Mesenteric fat pad (tissue), 1 donor: ENCODE results near the gene NPB. TPM values are rescaled to one million over a fixed set of nuclear protein-coding genes. Genes with fewer than 3 reads are reported as not detected.

Experiments
- DNase-seq: peaks from one replicate; pipeline ENCODE4 v3.0.0-alpha.2; 2020; ENCODE audit warnings: low spot score
- long read RNA-seq: library from polyadenylated mRNA; unstranded; transcript quantifications from one replicate; pipeline ENCODE4 v2.0.0, GENCODE V29; 2020
- total RNA-seq: library from RNA; stranded (reverse); fragmentation: NEBNext Ultra II Directional; extraction: Animal tissue kit (Norgen Biotek cat#: 25700); gene quantifications from one replicate; pipeline ENCODE4 v1.2.1, GENCODE V29; 2021
- donor health status: DM: yes; HTN: yes; CAD: no.

Gene NPB
- total RNA-seq, result not detected
- long read RNA-seq, result 0 reads

DNA sequence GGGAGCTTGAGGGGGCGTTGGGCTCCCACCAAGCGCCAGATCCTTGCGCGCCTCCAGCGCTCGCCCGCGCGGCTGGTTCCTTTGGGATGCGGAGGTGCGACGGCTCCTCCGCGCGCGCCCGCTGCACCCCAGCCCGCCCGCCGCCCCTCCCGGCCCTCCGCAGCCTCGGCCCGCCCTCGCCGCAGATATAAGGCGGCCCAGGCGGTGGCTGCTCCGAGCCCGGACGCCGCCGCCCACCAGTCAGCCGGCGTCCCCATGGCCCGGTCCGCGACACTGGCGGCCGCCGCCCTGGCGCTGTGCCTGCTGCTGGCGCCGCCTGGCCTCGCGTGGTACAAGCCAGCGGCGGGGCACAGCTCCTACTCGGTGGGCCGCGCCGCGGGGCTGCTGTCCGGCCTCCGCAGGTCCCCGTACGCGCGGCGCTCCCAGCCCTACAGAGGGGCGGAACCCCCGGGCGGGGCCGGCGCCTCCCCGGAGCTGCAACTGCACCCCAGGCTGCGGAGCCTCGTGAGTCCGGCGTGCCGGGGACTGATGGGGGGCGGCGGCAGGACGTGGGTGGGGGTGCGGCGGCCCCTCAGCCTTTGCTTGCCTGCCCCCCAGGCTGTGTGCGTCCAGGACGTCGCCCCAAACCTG lies at the start of gene NPB:
Gene NPB (plus strand): TSS at position 216 of the 630 bp plus-strand sequence. CDS start 40 bp downstream, at position 256.
- no peak for DNase-seq

DNA sequence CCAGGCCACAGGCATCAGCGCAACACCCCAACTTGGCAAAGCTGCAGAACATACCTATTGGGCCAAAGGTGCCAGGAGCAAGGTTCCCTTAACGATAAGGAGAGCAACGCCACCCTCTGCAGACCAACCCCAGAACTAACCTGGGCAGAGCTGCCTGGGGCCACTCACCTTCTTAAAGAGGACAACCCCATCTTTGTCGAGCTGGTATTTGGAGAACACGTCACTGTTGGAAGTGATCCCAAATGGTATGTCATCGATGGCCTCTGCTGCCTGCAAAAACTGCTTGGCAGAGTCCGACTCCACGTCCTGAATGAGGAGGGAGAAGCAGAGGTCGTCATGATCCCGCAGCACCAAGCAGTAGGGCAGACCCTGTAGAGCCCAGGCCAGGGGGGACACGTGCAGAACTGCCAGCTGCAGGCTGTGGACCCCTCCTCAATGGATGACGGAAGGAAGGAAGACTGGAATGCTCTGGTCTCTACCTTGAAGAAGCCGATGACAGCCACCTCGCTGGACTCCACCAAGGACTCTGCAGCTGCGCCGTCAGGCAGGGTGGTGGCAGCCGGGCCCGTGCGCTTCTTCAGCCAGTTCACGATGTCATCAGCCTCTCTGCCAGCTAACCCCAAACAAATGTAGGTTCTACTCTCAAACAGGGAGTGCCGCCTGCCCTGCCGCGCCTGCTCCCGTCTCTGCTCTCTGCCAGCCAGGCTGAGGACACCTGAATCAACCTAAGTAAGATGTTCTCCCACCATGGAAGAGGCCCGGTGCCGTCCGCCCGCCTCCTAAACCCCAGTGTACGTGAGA lies 46.9 kb upstream of the NPB start:
- no peak for DNase-seq

DNA sequence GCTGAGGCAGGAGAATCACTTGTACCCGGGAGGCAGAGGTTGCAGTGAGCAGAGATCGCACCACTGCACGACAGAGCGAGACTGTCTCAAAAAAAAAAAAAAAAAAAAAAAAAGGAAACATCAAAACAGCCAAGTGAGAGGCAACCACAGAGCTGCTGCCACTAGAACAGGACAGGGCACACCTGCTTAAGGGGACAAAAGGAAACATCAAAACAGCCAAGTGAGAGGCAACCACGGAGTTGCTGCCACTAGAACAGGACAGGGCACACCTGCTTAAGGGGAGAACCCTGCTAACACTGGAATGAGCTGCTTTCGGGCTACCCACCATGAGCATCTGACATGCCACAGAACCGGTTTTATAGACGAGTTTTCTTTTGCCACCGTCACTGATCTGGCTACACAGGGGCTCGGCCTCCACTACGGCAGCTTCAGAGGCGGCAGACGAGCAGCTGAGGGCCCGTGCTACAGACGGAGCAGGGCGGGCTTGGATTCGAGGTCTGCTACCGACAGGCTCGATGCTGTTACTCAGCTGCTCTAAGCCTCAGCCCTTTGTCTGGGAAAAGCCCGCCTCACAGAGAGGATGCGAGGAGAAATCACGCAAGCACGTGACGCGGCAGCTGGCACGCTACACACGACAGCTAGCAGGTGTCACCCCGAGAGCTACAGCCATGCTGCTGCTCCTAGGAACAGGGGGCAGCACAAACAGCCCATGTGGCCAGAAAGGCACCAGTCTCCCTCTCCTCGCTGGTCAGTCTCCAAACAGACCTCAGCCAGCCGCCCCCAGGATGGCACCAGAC lies 43.7 kb upstream of the NPB start:
- DNase-seq, result no peak

DNA sequence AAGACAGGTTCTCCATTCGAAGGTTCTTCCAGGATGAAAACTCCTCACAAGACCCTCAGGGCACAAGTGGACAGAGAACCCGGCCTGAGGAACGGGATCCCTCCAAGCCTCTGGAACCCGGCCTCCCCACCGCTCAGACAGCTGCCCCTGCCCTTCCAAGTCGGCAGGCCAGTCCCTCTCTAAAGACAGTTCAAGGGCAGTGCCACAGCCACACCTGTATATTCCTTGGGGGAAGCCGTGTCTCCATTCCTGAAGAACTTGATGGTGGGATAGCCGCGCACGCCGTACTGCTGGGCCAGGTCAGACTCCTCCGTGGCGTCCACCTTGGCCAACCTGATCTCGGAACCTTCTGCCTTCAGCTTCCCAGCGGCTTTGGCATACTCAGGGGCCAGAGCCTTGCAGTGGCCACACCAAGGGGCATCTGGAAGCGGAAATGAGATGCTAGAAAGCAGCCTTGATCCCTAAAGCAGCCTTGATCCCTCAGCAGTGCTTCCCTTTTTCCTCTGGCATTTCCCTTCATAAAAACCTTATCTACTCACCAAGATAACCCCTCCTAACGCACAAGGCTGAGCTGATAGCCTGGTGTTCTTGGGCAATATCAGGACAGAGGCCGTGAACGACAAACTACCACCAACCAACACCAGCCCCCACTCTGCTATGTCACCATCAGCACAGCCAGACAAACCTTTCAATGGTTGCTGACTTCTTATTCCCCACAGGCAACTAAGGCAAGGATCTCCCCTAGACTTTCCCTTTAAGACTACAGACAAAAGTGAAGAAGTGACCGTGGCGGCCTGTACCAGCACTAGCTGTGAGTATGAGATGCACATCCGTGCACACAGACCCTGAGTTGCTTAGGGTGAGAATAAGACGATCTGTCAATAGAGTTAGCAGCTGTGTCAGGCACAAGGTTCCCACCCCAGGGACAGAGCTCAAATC lies 42.8 kb upstream of the NPB start:
- no peak for DNase-seq

DNA sequence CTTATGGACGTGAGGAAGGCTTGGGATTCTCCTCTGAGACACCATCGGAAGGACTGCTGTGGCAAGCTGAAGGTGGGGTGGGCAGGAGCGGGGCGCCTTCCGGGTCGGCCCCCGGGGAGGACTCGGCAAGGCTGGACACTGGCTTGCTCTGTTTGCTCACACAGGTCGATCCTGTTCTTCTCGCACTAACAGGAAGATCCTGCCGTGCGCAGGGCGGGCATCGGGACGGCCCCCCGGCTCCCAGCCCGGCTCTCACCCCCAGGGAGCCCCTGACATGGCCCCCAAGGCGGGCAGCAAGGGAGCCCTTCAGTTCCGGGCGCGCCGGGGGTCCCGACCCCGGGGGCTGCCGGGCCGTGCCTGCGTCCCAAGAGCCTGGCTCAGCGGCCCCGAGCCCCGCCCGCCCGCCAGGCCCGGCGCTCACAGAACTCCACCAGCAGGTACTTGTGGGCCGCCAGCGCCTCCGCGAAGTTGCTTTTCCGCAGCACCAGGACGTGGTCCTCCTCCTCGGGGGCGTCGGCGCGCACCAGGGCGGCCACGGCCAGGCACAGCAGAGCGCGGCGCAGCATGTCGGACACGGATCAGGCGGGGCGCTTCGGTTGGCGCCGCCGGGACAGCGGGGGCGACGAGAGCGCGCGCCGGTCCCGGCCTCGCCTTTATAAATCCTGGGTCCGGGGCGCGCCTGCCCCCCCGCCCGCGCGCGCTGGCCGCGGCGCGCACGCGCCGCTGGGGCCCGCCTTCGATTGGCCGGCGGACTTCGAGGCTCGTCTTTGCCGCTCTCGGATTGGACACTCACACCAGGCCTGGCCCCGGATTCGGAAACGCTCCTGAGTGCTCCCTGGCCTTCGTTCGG lies 41.9 kb upstream of the NPB start, which contains the start of gene P4HB:
Gene P4HB (minus strand): TSS at position 630 of the 850 bp plus-strand sequence. CDS start 64 bp downstream, at position 566.
- DNase-seq, result peak; percentile 99

DNA sequence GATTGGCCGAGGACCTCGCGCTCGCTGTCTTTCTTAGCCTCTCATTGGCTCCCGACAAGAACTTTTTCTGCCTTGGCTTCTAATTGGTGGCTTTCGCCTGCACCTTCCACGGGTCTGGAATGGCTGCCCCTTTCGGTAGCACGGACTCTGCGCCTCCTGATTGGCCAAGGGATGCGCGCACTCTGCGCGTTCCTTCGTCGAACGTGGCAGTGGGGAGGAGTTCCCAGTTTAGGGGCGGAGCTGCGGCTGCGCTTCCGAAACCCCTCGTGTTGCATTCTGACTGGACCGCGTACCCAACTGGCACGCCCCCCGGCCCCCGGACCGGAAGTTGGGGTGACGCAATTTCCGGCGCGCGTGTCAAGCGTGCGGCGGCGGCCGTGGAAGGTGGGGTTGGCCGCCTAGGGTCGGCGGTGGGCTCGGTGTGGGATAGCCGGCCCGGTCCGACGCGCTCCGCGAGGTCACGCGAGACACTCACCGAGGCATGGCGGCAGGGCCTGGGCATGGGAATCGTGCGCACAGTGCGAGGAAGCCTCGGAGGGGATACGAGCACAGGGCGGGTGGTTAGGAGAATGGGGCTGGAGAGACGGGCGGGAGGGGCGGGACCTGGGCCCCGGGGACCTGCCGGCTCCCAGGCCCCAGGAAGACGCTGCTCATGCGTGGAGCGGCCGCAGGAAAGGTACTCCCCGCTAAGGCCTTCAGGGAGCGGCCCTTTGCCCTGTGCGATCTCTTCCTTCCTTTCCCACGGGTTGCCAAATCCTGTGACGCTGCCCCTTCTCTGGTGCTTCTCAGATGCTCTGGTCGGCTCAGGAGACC lies 41.1 kb upstream of the NPB start:
- peak; percentile 100 for DNase-seq

DNA sequence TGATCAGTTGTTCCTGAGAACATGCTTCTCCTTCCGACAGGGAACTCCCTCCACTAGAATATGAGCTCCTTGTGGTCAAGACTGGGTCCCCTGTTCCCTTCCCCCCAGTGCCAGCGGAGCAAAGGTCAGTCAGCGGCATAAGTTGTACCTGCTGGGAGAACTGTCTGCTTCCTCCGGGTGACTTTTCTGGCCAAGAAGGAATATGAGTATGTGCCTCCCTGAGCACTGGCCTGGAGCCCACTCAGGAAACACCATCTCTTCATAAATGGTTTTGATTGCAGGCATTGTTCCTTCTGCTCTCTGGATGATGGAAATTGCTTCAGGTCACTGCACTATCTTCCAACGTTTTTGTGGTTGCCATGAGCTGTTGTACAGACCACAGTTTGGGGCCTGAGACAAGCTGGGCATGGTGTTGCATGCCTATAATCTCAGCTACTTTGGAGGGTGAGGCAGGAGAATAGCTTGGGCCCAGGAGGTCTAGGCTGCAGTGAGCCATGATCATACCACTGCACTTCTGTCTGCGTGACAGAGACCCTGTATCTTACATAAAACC lies 38.8 kb upstream of the NPB start:
- no peak for DNase-seq

DNA sequence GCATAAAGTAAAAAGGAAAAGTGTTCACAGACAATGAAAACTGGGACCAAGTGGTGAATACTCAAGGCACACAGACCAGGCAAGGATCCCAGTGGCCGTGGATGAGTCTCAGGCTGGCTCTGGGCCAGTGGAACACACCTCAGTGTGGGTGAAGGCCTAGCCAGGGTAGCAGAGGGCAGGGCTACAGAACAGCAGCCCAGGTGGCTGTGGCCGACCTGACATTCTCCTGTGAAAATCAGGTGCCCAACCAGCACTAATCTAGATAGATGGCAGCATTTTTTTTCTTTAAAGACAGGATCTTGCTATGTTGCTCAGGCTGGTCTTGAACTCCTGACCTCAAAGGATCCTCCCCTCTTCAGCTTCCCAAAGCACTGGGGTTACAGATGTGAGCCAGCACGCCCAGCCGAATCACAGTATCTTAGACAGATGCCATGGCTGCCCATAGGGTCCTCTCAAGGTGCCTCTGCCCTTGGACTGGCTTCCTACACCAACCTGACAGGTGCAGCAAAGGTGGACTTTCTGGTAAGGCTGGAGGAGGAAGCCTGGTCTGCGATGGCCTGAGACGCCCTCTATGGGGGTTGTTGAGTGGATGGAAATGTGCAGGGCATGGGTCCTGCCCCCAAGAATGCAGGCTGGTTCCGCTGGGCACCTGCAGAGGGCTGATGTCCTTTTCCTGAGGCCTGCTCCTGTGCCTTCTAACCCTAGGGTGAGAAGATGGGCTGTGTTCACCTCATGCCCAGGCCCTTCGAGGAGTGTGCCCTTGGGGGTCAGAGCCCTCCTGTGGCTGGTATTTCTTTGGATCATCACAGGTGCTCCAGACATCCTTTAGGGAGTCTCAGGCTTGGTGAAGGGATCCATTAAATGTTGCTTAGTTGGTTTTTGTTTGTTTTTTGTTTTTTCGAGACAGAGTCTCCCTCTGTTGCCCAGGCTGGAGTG lies 37.9 kb upstream of the NPB start:
- DNase-seq, result no peak

DNA sequence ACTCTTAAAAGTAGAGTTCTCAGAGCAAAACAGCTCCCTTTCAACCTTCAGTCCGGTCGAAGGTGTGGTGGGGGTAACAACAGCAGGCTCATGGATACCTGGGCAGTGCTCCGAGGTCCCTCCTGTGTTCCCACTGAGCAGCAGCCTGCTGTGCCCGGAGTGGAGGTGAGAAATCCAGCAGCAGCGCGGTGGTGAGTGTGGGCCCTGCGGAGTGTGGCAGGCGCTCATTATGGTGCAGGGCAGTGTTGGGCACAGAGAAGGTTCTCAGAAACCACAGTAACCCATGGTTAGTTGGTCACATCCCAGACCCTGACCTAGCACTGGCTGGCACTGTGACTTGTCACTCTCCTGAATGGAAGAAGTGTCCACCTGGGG lies 36.7 kb upstream of the NPB start:
- no peak for DNase-seq

DNA sequence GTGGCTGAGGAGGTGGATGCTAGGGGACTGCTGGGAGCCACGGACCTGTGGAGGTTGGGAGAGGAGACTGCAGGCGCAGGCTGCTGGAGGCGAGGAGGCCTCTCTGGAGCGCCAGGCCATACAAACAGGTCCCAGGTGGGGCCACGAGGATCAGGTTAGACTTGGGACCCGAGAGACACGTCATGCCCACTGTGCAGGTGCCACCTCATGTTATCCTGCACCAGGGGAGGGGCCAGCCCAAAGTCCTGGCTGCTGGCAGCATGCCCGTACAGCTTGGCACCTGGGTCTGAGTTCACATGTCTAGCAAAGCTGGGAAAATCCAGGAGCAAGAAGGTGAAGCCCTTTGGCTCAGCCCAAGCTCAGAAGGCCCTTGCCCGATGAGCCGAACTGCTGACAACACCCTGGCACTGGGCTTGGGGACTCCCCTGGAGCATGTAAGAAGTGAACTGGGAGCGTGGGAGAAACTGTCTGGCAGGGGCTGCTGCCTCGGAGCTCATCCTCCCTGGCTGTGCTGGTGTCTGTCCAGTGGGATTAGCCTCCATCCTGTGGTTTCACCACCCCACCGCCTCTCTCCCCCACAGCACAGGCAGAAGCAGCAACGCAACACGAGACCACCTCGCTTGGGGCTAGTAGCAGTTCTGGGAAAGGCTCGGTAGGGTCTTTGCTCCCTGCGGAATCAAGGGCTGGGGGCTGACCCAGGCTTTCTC lies 36.2 kb upstream of the NPB start:
- DNase-seq, result no peak

DNA sequence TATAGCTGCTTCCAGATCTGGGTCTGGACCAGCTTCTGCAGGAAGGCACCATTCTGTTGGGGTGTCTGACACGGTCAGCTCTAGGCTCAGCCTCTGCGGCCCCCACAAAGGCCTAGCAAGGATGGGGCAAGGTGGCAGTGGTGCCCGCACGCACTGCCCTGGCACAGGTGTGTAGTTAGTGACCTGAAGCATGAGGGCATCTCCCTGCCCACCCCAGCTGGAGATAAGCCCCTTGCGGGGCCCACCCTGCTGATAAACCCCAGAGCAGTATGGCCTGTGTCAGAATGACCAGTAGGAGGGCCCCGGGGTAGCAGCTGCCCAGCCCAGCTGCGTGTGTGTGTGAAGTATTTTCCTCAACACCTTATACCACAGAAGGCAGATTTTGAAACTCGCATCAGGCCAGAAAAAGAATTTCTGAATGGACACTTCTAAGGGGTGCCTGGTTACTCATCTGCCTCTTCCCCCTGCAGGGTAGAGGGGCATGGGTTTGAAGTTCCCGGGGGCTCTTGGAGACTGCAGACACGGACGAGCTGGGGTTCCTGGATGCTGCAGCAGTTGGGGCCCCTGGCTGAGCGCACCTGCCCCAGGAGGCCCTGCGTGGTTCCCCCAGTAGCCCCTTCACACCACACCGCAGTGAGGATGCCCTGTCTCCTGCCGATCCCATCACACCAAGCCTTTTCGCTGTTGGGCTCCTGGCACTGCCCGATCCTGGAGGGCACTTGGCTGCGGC lies 35.4 kb upstream of the NPB start:
- DNase-seq, result no peak

DNA sequence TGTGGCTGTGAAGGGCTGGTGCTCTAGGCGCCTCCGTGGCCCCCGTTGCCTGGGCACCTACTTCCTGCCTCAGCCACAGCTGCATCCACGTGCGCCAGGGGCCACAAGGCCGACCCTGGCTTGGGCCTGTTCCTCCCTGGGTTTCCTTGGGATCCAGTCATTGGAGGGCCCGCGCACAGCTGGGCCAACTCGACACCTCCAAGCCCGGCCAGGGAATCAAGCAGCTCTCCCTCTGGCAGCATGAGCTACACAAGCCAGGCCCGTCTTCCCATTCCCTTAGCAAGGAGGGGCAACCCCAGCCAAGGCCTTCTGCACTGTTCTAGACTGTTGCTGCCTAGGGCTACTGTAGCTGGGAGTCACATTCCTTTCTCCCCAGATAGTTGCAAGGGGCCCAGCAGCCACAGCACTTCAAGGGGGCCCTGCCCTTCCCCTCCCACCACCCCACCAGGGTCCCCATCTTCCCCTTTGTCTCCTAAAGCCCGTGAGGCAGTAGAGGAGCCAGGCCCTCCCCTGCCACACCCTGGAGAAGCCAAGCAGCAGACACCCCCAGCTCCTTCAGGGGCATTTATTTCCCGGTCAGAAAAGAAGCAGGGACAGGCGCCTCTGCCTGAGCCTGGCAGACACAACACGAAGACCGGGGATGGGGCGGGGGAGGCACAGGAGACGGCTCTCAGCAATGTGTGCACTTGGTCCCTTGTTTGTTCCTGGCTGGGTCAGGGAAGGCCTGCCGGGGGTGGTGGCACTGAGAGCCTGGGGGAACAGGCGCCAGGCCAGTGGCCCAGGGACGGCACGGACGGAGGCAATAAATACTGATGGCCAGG lies 34.7 kb upstream of the NPB start:
- no peak for DNase-seq

DNA sequence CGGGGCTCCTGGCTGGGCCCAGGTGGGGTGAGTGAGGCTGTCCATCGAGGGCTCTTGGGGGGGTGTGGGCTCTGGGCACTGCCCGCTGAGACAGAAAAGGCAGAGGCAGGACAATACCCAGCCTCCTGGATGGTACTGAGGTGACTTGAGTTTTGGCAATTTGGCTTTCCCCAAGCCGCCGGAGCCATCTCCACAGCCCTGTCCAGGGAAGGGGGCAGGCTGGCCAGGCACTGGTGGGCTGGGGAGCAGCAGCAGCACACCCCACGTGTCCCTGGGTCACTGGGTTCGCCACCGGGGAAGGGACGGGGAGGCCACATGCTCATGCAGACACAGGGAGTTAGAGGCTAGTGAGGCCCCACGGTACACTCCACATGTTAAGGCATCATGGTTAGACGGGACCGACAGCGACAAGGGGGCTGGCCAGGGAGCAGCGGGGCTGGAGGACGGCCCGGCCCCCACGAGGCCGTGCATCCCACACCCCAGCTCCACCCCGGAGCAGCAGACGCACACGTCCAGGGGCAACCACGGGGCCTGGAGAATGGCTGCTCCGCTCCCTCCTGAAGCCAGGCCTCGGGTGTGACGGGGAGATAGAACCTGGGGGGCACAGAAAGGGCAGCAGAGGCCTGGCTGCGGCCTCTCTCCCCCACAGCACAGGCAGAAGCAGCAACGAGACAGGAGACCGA lies 33.9 kb upstream of the NPB start:
- DNase-seq, result no peak

DNA sequence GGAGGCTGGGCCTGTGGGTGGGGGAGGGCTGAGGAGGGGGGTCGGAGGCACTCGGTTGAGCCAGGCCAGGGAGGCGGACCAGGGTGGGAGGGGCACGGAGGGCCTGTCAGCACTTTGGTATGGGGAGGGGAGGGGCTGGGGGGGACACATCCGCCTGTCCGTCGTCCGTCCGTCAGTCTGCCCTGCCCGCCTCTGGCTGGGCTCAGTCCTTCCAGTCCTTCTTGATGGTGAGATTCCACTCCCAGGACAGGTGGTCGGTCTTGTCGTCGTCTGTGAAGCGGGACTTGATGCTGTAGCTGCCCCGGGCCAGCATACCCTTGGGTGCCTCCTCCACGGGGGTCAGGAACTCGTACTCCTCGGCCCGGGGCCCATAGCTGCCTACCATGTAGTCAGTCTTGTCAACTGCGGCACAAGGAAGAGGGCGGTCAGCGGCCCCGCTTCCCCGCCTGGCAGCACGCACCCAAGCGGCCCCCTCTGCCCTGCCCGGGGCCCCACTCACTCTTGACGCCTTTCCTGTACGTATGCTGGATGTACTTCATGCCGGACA lies 33.3 kb upstream of the NPB start:
- DNase-seq, result no peak
